Bronchial epithelial cell (primary cell): ENCODE measurements around the gene DYRK1A. TPM values are rescaled to one million over a fixed set of nuclear protein-coding genes. Genes with fewer than 3 reads are reported as not detected.
A peak's percentile ranks its signal among the peaks of the same experiment; 100 is the strongest.

ENCODE experiments used
- DNase-seq: peaks from one replicate; pipeline ENCODE4 v3.0.0-alpha.2; 2010; ENCODE audit warnings: low read depth
- FAIRE-seq: peaks from 2 replicates; lab custom pipeline; 2011; peaks lifted over from hg19 to GRCh38; lab: Jason Lieb, UNC
- H3K27me3 ChIP-seq: 2 replicates; pipeline ENCODE4 v1.5.1; 2011; ENCODE audit warnings: low read length; ENCODE audit not compliant: control insufficient read depth, insufficient read depth
- H3K36me3 ChIP-seq: 2 replicates; pipeline ENCODE4 v1.5.1; 2011; ENCODE audit warnings: low read length; ENCODE audit not compliant: control insufficient read depth, insufficient read depth
- H3K4me3 ChIP-seq: 2 replicates; pipeline ENCODE4 v1.5.1; 2011; ENCODE audit warnings: mild to moderate bottlenecking, low read depth, low read length, control low read depth
- total RNA-seq: library from RNA; depleted of rRNA; stranded (reverse); fragments of >200 nt; gene quantifications from 2 replicates; pipeline ENCODE4 v1.2.1, GENCODE V29; 2014
- TF ChIP-seq, protein P1 (sequence below): IDR thresholded peaks from 2 replicates; pipeline ENCODE4 v1.5.1; 2011; ENCODE audit warnings: mild to moderate bottlenecking, moderate library complexity, low read length, control low read depth, inconsistent platforms; ENCODE audit not compliant: insufficient read depth, severe bottlenecking

DYRK1A gene
- total RNA-seq, 1 donor from 2014 or later, result 51.1 TPM

DNA sequence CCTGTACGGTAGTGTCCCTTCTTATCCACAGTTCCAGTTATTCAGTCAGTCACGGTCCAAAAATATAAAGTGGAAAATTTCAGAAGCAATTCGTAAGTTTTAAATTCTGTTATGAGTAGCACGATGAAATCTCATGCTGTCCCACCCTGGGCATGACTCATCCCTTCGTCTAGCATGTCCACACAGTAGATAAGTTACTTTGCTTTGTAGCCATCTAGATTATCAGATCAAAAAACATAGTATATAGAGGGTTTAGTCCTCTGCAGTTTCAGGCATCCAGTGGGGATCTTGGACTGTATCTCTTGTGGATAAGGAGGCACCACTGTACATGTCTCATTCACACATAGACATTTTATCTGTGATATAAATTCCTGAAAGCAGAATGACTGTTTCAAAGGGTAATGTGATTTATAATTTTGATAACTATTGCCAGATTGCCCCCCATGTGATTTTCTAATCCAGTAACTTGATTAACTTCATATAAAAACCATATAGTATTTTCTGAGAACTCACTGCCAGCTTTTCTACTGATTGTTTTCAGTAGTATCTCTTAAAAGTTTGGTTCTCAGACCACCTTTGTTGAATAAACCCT, 143.3 kb downstream of the DYRK1A start:
- H3K27me3 ChIP-seq, result no peaks in the 10 kb centered on the region
- FAIRE-seq, result no peak
- DNase-seq, result peak; percentile 44
- TF ChIP-seq, protein P1, sequence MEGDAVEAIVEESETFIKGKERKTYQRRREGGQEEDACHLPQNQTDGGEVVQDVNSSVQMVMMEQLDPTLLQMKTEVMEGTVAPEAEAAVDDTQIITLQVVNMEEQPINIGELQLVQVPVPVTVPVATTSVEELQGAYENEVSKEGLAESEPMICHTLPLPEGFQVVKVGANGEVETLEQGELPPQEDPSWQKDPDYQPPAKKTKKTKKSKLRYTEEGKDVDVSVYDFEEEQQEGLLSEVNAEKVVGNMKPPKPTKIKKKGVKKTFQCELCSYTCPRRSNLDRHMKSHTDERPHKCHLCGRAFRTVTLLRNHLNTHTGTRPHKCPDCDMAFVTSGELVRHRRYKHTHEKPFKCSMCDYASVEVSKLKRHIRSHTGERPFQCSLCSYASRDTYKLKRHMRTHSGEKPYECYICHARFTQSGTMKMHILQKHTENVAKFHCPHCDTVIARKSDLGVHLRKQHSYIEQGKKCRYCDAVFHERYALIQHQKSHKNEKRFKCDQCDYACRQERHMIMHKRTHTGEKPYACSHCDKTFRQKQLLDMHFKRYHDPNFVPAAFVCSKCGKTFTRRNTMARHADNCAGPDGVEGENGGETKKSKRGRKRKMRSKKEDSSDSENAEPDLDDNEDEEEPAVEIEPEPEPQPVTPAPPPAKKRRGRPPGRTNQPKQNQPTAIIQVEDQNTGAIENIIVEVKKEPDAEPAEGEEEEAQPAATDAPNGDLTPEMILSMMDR, result no peak
- H3K36me3 ChIP-seq, result peaks cover 27% of the 10 kb centered on the region
- no peak overlapping the region for H3K4me3 ChIP-seq

GRCh38 chr21:37511848-37512247, 145.3 kb downstream of the DYRK1A start:
- Histone ChIP-seq H3K36me3 (peaks cover 23% of the 10 kb centered on the region), H3K4me3 (no peak overlapping the region), H3K27me3 (no peaks in the 10 kb centered on the region)
- TF ChIP-seq, protein P1, result no peak
- FAIRE-seq (peak; percentile 18), DNase-seq (no peak)

GRCh38 chr21:37513383-37513782, 146.8 kb downstream of the DYRK1A start:
- TF ChIP-seq, protein P1, result no peak
- no peak overlapping the region for H3K4me3 ChIP-seq
- H3K27me3 ChIP-seq, result no peaks in the 10 kb centered on the region
- peaks cover 17% of the 10 kb centered on the region for H3K36me3 ChIP-seq
- FAIRE-seq, result no peak
- DNase-seq, result no peak

DNA sequence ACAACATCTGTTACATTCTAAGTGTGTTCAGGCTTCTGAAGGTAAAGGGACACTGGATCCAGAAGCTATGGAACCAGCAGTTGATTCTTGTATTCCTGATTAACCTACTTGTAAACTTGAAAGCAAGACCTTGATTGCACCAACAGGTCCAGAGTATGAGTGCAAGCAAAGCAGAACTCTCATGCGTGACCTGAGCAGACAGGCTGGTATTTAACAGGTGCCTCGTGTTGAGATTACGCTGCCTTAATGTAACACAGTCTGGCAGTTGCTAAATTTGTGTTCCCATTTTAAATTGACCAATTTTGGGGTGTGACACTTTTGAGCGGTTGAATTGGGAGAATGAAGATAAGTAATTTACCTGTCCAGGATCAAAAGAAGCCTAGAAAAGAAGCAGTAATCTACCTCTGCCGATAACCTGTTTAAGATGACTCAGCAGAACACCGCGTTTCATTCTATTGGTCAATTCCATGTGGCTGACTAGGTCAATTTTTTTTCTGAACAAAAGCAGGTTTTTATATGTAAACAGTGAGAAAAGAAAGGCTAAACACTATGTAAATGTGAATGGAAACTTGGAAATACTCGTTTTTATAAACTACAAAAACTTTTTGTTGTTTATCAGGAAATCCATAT, 147.6 kb downstream of the DYRK1A start:
- Histone ChIP-seq H3K27me3 (no peaks in the 10 kb centered on the region), H3K4me3 (no peak overlapping the region), H3K36me3 (peaks cover 17% of the 10 kb centered on the region)
- DNase-seq, result peak; percentile 34
- TF ChIP-seq, protein P1, result no peak
- no peak for FAIRE-seq

DNA sequence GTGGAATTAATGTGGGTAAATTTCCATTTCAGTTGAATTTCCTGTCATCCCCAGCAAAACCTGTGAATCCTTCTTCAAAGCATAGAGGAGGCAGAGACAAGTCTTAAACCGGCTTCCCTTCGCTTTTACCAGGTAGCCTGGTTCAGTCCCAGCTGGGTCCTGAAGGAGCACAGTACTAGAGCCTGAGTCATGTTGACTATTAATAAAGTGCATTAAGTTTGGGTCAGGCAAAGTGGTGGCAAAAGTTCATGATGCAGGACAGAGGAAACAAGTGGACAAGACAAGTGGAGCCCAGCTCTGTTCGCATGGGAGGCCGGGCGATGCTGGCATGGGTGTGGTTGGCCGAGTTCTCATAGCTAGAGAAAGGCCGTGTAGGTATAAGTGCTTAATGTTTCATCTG, 150.4 kb downstream of the DYRK1A start:
- FAIRE-seq, result no peak
- DNase-seq, result no peak
- TF ChIP-seq, protein P1, result no peak
- no peaks in the 10 kb centered on the region for H3K27me3 ChIP-seq
- H3K36me3 ChIP-seq, result peaks cover 10% of the 10 kb centered on the region
- H3K4me3 ChIP-seq, result no peak overlapping the region
